Liver (tissue), 3 donors: ENCODE data around the gene PLEKHA8.

Source experiments
- ATF3 ChIP-seq: IDR thresholded peaks from 2 replicates; pipeline ENCODE4 v1.6.1; 2016; ENCODE audit warnings: antibody characterized with exemption
- CTCF ChIP-seq: fragments of 150-350 bp; IDR thresholded peaks from 2 replicates; pipeline ENCODE4 v1.5.1; 2017; ENCODE audit warnings: improper control_type of control experiment, low read depth, low read length; ENCODE audit not compliant: missing input control
- GABPA ChIP-seq, 2 donors: IDR thresholded peaks in 1 of 2; conservative IDR thresholded peaks in 1 of 2; 2 replicates each; pipeline ENCODE4 v1.6.1; 2016; ENCODE audit warnings: antibody characterized with exemption in 2 of 2, mild to moderate bottlenecking in 1 of 2, moderate library complexity in 1 of 2
- RXRA ChIP-seq, 2 donors: IDR thresholded peaks; 2 replicates each; pipeline ENCODE4 v1.6.1; 2017 to 2018; ENCODE audit warnings: antibody characterized with exemption in 2 of 2, mild to moderate bottlenecking in 1 of 2
- donor health status: healthy.
- donor health status: healthy.

DNA sequence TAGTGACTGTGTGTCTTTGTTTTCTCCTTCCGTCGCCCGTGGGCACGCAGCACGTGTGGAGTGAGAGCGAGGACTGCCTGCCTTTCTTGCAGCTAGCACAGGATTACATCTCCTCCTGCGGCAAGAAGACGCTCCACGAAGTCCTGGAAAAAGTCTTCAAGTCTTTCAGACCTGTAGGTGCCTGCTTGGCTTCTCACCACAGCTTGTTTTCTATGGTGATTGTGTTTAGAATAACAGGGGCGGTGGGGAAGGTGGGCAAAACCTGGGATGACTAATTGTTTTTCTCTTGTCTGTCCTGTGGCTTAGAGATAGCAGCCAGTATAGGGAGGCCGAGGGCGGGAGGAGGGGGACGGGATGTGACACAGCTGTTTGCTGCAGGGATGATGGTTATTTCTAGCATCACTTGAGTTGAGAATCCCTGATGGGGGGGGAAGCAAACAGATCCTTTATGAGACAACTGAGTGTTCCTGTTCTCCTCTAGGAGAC lies 118.0 kb downstream of the PLEKHA8 start:
- TF ChIP-seq GABPA (IDR thresholded peaks at IDR 0.05 in 1 of 2, conservative IDR thresholded peaks at IDR 0.05 in 1 of 2) (no peak), ATF3 (no peak), CTCF (no peak), RXRA (IDR thresholded peaks at IDR 0.05) (no peak)
